ENCODE results near the gene TGFBRAP1. TPM values are rescaled to one million over a fixed set of nuclear protein-coding genes. Genes with fewer than 3 reads are reported as not detected.

The TGFBRAP1 gene
- total and polyA plus RNA-seq, 9 of the 15 experiments (the other 6 are each of a cell fraction or from before 2014, with no cell fraction given): 3.7 to 18.0 (median 11.0) TPM

GRCh38 chr2:105337122-105338019 is 7.8 kb upstream of the TGFBRAP1 start, which contains the start of gene C2orf49 (continued):
- TF ChIP-seq ZNF407 (IDR thresholded peaks at IDR 0.05; ENCODE audit: low read depth) (no peak), MEIS2 (IDR thresholded peaks at IDR 0.05; ENCODE audit: partially characterized antibody) (no peak), ZBTB1 (CRISPR knock-in tag; IDR thresholded peaks at IDR 0.05; ENCODE audit: borderline replicate concordance, low read depth) (no peak), ID3 (CRISPR knock-in tag; IDR thresholded peaks at IDR 0.05) (no peak), ID3 (tag; IDR thresholded peaks at IDR 0.05) (peak; percentile 77), GATAD2B (IDR thresholded peaks at IDR 0.05; ENCODE audit: borderline replicate concordance) (no peak), USF1 (CRISPR knock-in tag; IDR thresholded peaks at IDR 0.05) (no peak), LARP7 (IDR thresholded peaks at IDR 0.05) (no peak), MTF1 (CRISPR knock-in tag; IDR thresholded peaks at IDR 0.05; ENCODE audit: borderline replicate concordance) (no peak), EP300 (IDR thresholded peaks at IDR 0.05; ENCODE audit: low read length) (no peak), NCOR1 (IDR thresholded peaks at IDR 0.05) (0 out of 2 replicates have a peak, but pooled peaks have one; percentile 20), NCOA4 (IDR thresholded peaks at IDR 0.05; ENCODE audit: partially characterized antibody) (no peak), MBD1 (CRISPR knock-in tag; IDR thresholded peaks at IDR 0.05) (no peak), ZBTB34 (CRISPR knock-in tag; IDR thresholded peaks at IDR 0.05) (no peak), KDM2B (CRISPR knock-in tag; IDR thresholded peaks at IDR 0.05) (no peak)
